H1 (cell line): ENCODE measurements around the gene CCDC191. TPM values are rescaled to one million over a fixed set of nuclear protein-coding genes. Genes with fewer than 3 reads are reported as not detected.

Source experiments
- CTCF ChIA-PET: fragments of 300-600 bp; sonication (Branson Sonifier 250); formaldehyde crosslinking; loops from one replicate; lab custom pipeline; 2021; ENCODE audit not compliant: partially characterized antibody; lab: Charles Lee
- POLR2A ChIA-PET: fragments of 300-600 bp; sonication (Branson Sonifier 250); formaldehyde crosslinking; loops from one replicate; lab custom pipeline; 2021; ENCODE audit warnings: inconsistent platforms; ENCODE audit not compliant: partially characterized antibody; lab: Charles Lee
- DNase-seq, 2 experiments: peaks; one replicate each; pipeline versions ENCODE4 v3.0.0 to v3.0.0-alpha.2; 2010 to 2022; ENCODE audit warnings: low spot score in 2 of 2, low read depth in 1 of 2, mixed read lengths in 1 of 2
- FAIRE-seq: peaks from 2 replicates; lab custom pipeline; 2011; peaks lifted over from hg19 to GRCh38; lab: Jason Lieb, UNC
- H2AFZ ChIP-seq: 2 replicates; pipeline ENCODE4 v1.8.1; 2012; ENCODE audit warnings: low read length, inconsistent platforms
- H2AK5ac ChIP-seq: 2 replicates; pipeline ENCODE4 v1.6.1; 2013; ENCODE audit warnings: low read depth, low read length
- H2BK120ac ChIP-seq: replicated peaks from 2 replicates; pipeline ENCODE3; 2013; ENCODE audit warnings: low read depth, low read length, inconsistent platforms
- H2BK12ac ChIP-seq: 2 replicates; pipeline ENCODE4 v1.6.1; 2013; ENCODE audit warnings: low read depth, low read length
- H2BK15ac ChIP-seq: 2 replicates; pipeline ENCODE4 v1.6.1; 2013; ENCODE audit warnings: low read length
- H2BK20ac ChIP-seq: 2 replicates; pipeline ENCODE4 v1.6.1; 2013; ENCODE audit warnings: low read length
- H2BK5ac ChIP-seq: 2 replicates; pipeline ENCODE4 v1.6.1; 2013; ENCODE audit warnings: low read depth, low read length
- H3K14ac ChIP-seq: 2 replicates; pipeline ENCODE4 v1.6.1; 2013; ENCODE audit warnings: inconsistent platforms; ENCODE audit not compliant: insufficient read length
- H3K18ac ChIP-seq: 2 replicates; pipeline ENCODE4 v1.6.1; 2013; ENCODE audit warnings: low read length; ENCODE audit errors: extremely low read depth
- H3K23ac ChIP-seq: 2 replicates; pipeline ENCODE4 v1.6.1; 2013; ENCODE audit warnings: inconsistent platforms; ENCODE audit not compliant: insufficient read length
- H3K23me2 ChIP-seq: 2 replicates; pipeline ENCODE4 v1.6.1; 2013; ENCODE audit warnings: low read depth, low read length
- H3K27ac ChIP-seq: 2 replicates; pipeline ENCODE4 v1.6.1; 2011; ENCODE audit warnings: low read depth, low read length, inconsistent platforms
- H3K27me3 ChIP-seq, 4 experiments: replicated peaks in 1 of 4; 1 replicate in 1 of 4; 2 replicates in 3 of 4; pipeline versions ENCODE4 v1.6.1 to v1.8.1; 2011 to 2013; ENCODE audit warnings: low read length in 3 of 4, mild to moderate bottlenecking in 3 of 4, inconsistent platforms in 2 of 4, mixed read lengths in 2 of 4, moderate library complexity in 1 of 4; ENCODE audit not compliant: control insufficient read depth in 3 of 4, insufficient read depth in 3 of 4; ENCODE audit errors: extremely low read depth in 1 of 4
- H3K36me3 ChIP-seq, 4 experiments: 2 replicates each; pipeline versions ENCODE4 v1.6.1 to v1.8.1; 2011 to 2013; ENCODE audit warnings: mild to moderate bottlenecking in 4 of 4, low read length in 3 of 4, moderate library complexity in 2 of 4, control low read depth in 1 of 4, inconsistent platforms in 1 of 4; ENCODE audit not compliant: insufficient read depth in 4 of 4, control insufficient read depth in 2 of 4
- H3K4ac ChIP-seq: replicated peaks from 2 replicates; pipeline ENCODE3; 2013; ENCODE audit warnings: low read length, low read depth, mixed read lengths, inconsistent platforms; ENCODE audit not compliant: insufficient read length
- H3K4me1 ChIP-seq, 4 experiments: replicated peaks in 1 of 4; 1 replicate in 1 of 4; 2 replicates in 3 of 4; pipeline versions ENCODE4 v1.6.1 to v1.8.1; 2011 to 2013; ENCODE audit warnings: low read length in 3 of 4, inconsistent platforms in 2 of 4, mixed read lengths in 1 of 4; ENCODE audit not compliant: insufficient read depth in 4 of 4, control insufficient read depth in 3 of 4
- H3K4me2 ChIP-seq, 2 experiments: 2 replicates each; pipeline versions ENCODE4 v1.6.1 to v1.8.1; 2011 to 2013; ENCODE audit warnings: low read depth in 2 of 2, low read length in 2 of 2, control low read depth in 1 of 2, inconsistent platforms in 1 of 2, mild to moderate bottlenecking in 1 of 2; ENCODE audit not compliant: insufficient read depth in 1 of 2
- H3K4me3 ChIP-seq, 4 experiments: fragments of 200-600, 300-600 bp in 1 of 4; sonication (generic), shearing (Covaris generic), sonication (Bioruptor Twin) in 1 of 4; 2 replicates each; pipeline versions ENCODE4 v1.5.1 to v1.8.1; 2011 to 2016; ENCODE audit warnings: low read length in 4 of 4, low read depth in 3 of 4, control low read depth in 2 of 4, inconsistent platforms in 2 of 4, mild to moderate bottlenecking in 2 of 4, mixed read lengths in 1 of 4, moderate library complexity in 1 of 4; ENCODE audit not compliant: insufficient read depth in 2 of 4; ENCODE audit errors: extremely low read depth in 1 of 4
- H3K56ac ChIP-seq: replicated peaks from 2 replicates; pipeline ENCODE3; 2013; ENCODE audit warnings: low read depth, mild to moderate bottlenecking, mixed read lengths, low read length, inconsistent platforms; ENCODE audit not compliant: insufficient read length
- H3K79me1 ChIP-seq: 2 replicates; pipeline ENCODE4 v1.6.1; 2013; ENCODE audit warnings: low read depth, low read length, control low read depth
- H3K79me2 ChIP-seq, 2 experiments: 2 replicates each; pipeline versions ENCODE4 v1.6.1 to v1.8.1; 2012 to 2013; ENCODE audit warnings: low read length in 2 of 2, mild to moderate bottlenecking in 2 of 2, inconsistent platforms in 1 of 2; ENCODE audit not compliant: insufficient read depth in 2 of 2, control insufficient read depth in 1 of 2
- H3K9ac ChIP-seq, 4 experiments: replicated peaks in 1 of 4; 1 replicate in 1 of 4; 2 replicates in 3 of 4; pipeline versions ENCODE4 v1.6.1 to v1.8.1; 2011 to 2013; ENCODE audit warnings: low read depth in 3 of 4, low read length in 3 of 4, control low read depth in 2 of 4, mild to moderate bottlenecking in 2 of 4, moderate library complexity in 2 of 4, inconsistent platforms in 1 of 4; ENCODE audit errors: extremely low read depth in 1 of 4
- H3K9me3 ChIP-seq, 2 experiments: 2 replicates each; pipeline versions ENCODE4 v1.6.1 to v1.8.1; 2012 to 2013; ENCODE audit warnings: mild to moderate bottlenecking in 2 of 2, moderate library complexity in 2 of 2, control low read depth in 1 of 2, inconsistent platforms in 1 of 2, low read depth in 1 of 2, low read length in 1 of 2, mixed read lengths in 1 of 2; ENCODE audit not compliant: insufficient read depth in 2 of 2
- H4K20me1 ChIP-seq, 2 experiments: replicated peaks in 1 of 2; 2 replicates each; pipeline versions ENCODE3 to v1.8.1; 2011 to 2013; ENCODE audit warnings: inconsistent platforms in 2 of 2, low read length in 2 of 2, mild to moderate bottlenecking in 1 of 2; ENCODE audit not compliant: insufficient read depth in 2 of 2, control insufficient read depth in 1 of 2
- H4K5ac ChIP-seq: 2 replicates; pipeline ENCODE4 v1.6.1; 2013; ENCODE audit warnings: low read length, low read depth, mixed read lengths, inconsistent platforms; ENCODE audit not compliant: insufficient read length
- H4K8ac ChIP-seq: 2 replicates; pipeline ENCODE4 v1.8.0; 2013; ENCODE audit warnings: mild to moderate bottlenecking, moderate library complexity, low read length, inconsistent platforms; ENCODE audit not compliant: insufficient read depth; ENCODE audit errors: extremely low read depth
- H4K91ac ChIP-seq: replicated peaks from 2 replicates; pipeline ENCODE3; 2013; ENCODE audit warnings: low read length, mixed read lengths, inconsistent platforms; ENCODE audit not compliant: insufficient read length
- GABPA ChIP-seq: IDR thresholded peaks from 2 replicates; pipeline ENCODE4 v1.6.1; 2011; ENCODE audit warnings: mild to moderate bottlenecking, low read length, moderate library complexity, borderline replicate concordance; ENCODE audit not compliant: insufficient read depth
- NANOG ChIP-seq: IDR thresholded peaks from 2 replicates; pipeline ENCODE4 v1.6.1; 2011; ENCODE audit warnings: low read length, low read depth, mild to moderate bottlenecking, inconsistent platforms; ENCODE audit not compliant: insufficient read depth, poor library complexity, severe bottlenecking
- PHF8 ChIP-seq: fragments of 200-600 bp; sonication (generic); conservative IDR thresholded peaks from 2 replicates; pipeline ENCODE4 v1.7.1; 2012; ENCODE audit warnings: low read depth, mild to moderate bottlenecking, inconsistent platforms, low read length, moderate library complexity
- POU5F1 ChIP-seq: IDR thresholded peaks from 2 replicates; pipeline ENCODE4 v1.6.1; 2011; ENCODE audit warnings: low read depth, mild to moderate bottlenecking, low read length, moderate library complexity
- SUZ12 ChIP-seq: fragments of 200-600 bp; sonication (generic); IDR thresholded peaks from 2 replicates; pipeline ENCODE4 v1.6.1; 2012; ENCODE audit warnings: mild to moderate bottlenecking, inconsistent platforms, low read length, moderate library complexity, mixed read lengths
- WGBS, 2 experiments: shearing (Covaris generic) in 1 of 2; methylation state at CpG; one replicate each; pipeline versions ENCODE4 v1.1.6 to v1.1.7; 2013 to 2015; ENCODE audit warnings: low lambda C conversion rate in 2 of 2, mixed read lengths in 2 of 2, inconsistent platforms in 1 of 2, low coverage in 1 of 2, missing lambda C conversion rate in 1 of 2; ENCODE audit not compliant: insufficient replicate concordance in 2 of 2, insufficient coverage in 1 of 2, insufficient read length in 1 of 2; ENCODE audit errors: extremely low coverage in 1 of 2, missing lambda C conversion rate in 1 of 2; 5-methylcytosine and 5-hydroxymethylcytosine counted together
- polyA plus RNA-seq, 7 experiments: library from polyadenylated mRNA; depleted of rRNA in 3 of 7; stranded (reverse) in 5 of 7; unstranded in 2 of 7; fragments of >200 nt in 5 of 7; fragments of 200-250 nt in 2 of 7; gene quantifications; 1 replicate in 5 of 7; 2 replicates in 1 of 7; 4 replicates in 1 of 7; pipeline versions ENCODE4 v1.2.1 to v1.2.3, GENCODE V29; 2011 to 2013; ENCODE audit warnings: missing spikeins in 2 of 7, mixed read lengths in 2 of 7
- total RNA-seq: library from RNA; stranded (reverse); fragmentation: NEBNext Ultra II Directional; extraction: Animal tissue kit (Norgen Biotek cat#: 25700); gene quantifications from 2 replicates; pipeline ENCODE4 v1.2.1, GENCODE V29; 2021

Gene CCDC191
- total and polyA plus RNA-seq, 2 of the 8 experiments (the other 6 are each of a cell fraction or from before 2014, with no cell fraction given) = 0.65 to 1.3 TPM

GRCh38 chr3:114033721-114034120 lies 22.6 kb downstream of the CCDC191 start:
- Histone ChIP-seq H3K4me1 (no peaks in the 10 kb centered on the region), H2BK5ac (no peak overlapping the region), H3K4me2 (no peak overlapping the region), H3K4me3 (no peak overlapping the region), H2BK15ac (no peak overlapping the region), H4K8ac (no peak overlapping the region), H3K79me2 (no peaks in the 10 kb centered on the region), H3K9me3 (no peaks in the 10 kb centered on the region), H2AK5ac (no peak overlapping the region), H3K23ac (no peak overlapping the region), H3K9ac (no peak overlapping the region), H3K56ac (no peak overlapping the region), H4K91ac (no peak overlapping the region), H3K23me2 (no peaks in the 10 kb centered on the region), H4K5ac (no peak overlapping the region), H2BK120ac (no peak overlapping the region), H3K36me3 (no peaks in the 10 kb centered on the region), H4K20me1 (no peaks in the 10 kb centered on the region), H3K27me3 (no peaks in the 10 kb centered on the region), H3K79me1 (no peaks in the 10 kb centered on the region), H3K27ac (no peak overlapping the region), H2BK20ac (no peak overlapping the region), H3K18ac (no peak overlapping the region), H2AFZ (no peak overlapping the region), H3K4ac (no peak overlapping the region), H2BK12ac (no peak overlapping the region), H3K14ac (no peak overlapping the region)
- TF ChIP-seq POU5F1 (no peak), PHF8 (no peak), NANOG (no peak), GABPA (no peak), SUZ12 (no peak)
- CTCF ChIA-PET = no interaction called here
- DNase-seq = no peak
- no peak for FAIRE-seq
- POLR2A ChIA-PET = no interaction called here
- WGBS, 2 experiments = 79% methylated on average over 1 of the region's 1 CpG; no CpG with 5 or more reads in 1 of the 2 experiments
